Measurements from ENCODE around the gene GUCA2B. TPM values are rescaled to one million over a fixed set of nuclear protein-coding genes. Genes with fewer than 3 reads are reported as not detected.

Gene GUCA2B
- total RNA-seq, 2 donors from 2014 or later: not detected

DNA sequence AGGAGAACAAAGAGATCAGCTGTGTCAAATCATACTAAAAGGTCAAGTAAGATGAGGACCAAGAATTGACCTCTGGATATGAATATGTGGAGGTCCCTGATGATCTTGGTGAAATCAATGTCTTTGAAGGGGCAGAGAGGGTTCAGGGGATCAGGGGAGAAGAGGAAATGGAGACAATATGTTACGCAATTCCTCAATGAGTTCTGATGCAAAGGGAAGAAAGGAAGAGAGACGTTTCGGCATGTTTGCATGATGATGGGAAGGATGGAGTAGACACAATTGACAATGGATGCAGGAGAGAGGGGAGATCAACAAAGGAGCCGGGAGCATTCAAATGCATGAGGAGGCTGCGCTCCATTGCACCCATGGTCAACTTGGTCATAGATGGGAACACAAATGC lies 36.0 kb upstream of the GUCA2B start:
- H3K36me3 ChIP-seq: no peaks in the 10 kb centered on the region
- no peak overlapping the region for H3K4me3 ChIP-seq
- ATAC-seq (ENCODE audit: insufficient number of reproducible peaks, low FRiP score, low read depth) (no peak), DNase-seq (ENCODE audit: low spot score) (no peak)
- no peaks in the 10 kb centered on the region for H3K27me3 ChIP-seq (replicated peaks; ENCODE audit: insufficient read depth)
- H3K27ac ChIP-seq: no peak overlapping the region
- TF ChIP-seq CTCF (IDR thresholded peaks at IDR 0.05): no peak
- no peaks in the 10 kb centered on the region for H3K4me1 ChIP-seq (ENCODE audit: control insufficient read depth in 1 of 2, low read depth in 2 of 2)
- no peaks in the 10 kb centered on the region for H3K9me3 ChIP-seq

DNA sequence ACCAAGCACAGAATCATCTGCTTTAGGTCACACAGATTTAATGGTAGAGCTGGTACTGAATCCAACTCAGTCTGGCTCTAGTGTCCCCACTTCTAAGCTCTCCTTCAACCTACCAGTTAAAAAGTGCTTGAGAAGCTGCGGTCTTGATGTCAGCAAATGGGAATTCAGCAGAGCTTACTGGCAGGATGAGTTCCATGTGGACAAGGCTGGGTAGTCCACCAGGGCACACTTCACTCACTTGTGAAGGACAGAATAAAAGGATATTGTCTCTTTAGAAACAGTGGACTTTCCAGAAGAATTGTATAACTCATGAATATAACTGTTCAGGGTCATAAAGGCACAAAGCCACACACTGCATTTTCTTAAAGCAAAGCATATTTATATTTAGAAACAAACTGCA lies 35.1 kb upstream of the GUCA2B start:
- H3K27me3 ChIP-seq (replicated peaks; ENCODE audit: insufficient read depth): no peaks in the 10 kb centered on the region
- TF ChIP-seq CTCF (IDR thresholded peaks at IDR 0.05): no peak
- H3K27ac ChIP-seq: no peak overlapping the region
- no peak overlapping the region for H3K4me3 ChIP-seq
- no peak for ATAC-seq (ENCODE audit: insufficient number of reproducible peaks, low FRiP score, low read depth)
- H3K9me3 ChIP-seq: no peaks in the 10 kb centered on the region
- H3K4me1 ChIP-seq (ENCODE audit: control insufficient read depth in 1 of 2, low read depth in 2 of 2): no peaks in the 10 kb centered on the region
- no peak for DNase-seq (ENCODE audit: low spot score)
- no peaks in the 10 kb centered on the region for H3K36me3 ChIP-seq

DNA sequence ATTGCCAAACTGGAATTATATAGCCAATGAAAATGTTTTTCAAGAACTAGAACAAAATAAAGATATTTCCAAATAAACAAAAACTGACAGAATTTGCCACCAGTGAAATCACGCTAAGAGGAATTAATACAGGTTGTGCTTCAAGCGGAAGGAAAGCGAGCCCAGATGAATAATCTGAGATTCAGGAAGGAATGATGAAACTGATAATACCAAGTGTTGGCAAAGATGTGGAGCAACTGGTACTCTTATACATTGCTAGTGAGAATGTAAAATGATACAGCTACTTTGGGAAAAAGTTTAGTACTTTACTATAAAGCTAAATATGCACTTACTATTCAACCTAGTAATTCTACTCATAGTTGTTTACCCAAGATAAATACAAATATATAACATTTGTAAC lies 30.8 kb upstream of the GUCA2B start:
- no peak overlapping the region for H3K4me3 ChIP-seq
- no peak for TF ChIP-seq CTCF (IDR thresholded peaks at IDR 0.05)
- no peak for ATAC-seq (ENCODE audit: insufficient number of reproducible peaks, low FRiP score, low read depth)

DNA sequence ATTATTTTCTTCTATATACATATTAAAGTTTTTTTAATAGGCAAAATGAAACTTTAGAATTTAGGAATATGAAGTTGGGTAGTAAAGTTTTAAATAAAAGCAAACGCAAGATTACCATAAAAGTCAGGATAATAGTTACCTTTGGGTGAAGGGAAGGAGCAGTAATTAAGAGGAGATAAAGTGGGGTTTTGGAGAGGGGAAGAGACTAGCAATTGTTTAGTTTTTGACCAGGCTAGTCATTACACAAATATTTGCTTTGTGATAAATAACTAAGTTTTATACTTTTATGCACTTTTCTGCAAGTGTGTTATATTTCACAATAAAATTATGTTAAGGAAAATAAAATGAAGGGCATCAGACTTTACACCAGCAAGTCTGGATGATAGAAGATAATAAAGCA lies 27.7 kb upstream of the GUCA2B start:
- TF ChIP-seq CTCF (IDR thresholded peaks at IDR 0.05): no peak
- H3K36me3 ChIP-seq: no peaks in the 10 kb centered on the region
- no peak for DNase-seq (ENCODE audit: low spot score)
- H3K9me3 ChIP-seq: no peaks in the 10 kb centered on the region
- H3K27me3 ChIP-seq (replicated peaks; ENCODE audit: insufficient read depth): no peaks in the 10 kb centered on the region
- H3K27ac ChIP-seq: no peak overlapping the region
- H3K4me1 ChIP-seq (ENCODE audit: control insufficient read depth in 1 of 2, low read depth in 2 of 2): no peaks in the 10 kb centered on the region
- H3K4me3 ChIP-seq: no peak overlapping the region
- no peak for ATAC-seq (ENCODE audit: insufficient number of reproducible peaks, low FRiP score, low read depth)

More for the DNA sequence above, 30.8 kb upstream of the GUCA2B start:
- H3K9me3 ChIP-seq: no peaks in the 10 kb centered on the region
- no peaks in the 10 kb centered on the region for H3K27me3 ChIP-seq (replicated peaks; ENCODE audit: insufficient read depth)
- H3K36me3 ChIP-seq: no peaks in the 10 kb centered on the region
- no peak for DNase-seq (ENCODE audit: low spot score)
- H3K4me1 ChIP-seq (ENCODE audit: control insufficient read depth in 1 of 2, low read depth in 2 of 2): no peaks in the 10 kb centered on the region
- no peak overlapping the region for H3K27ac ChIP-seq

GRCh38 chr1:42127767-42128166 lies 25.4 kb upstream of the GUCA2B start:
- Histone ChIP-seq H3K27ac (no peak overlapping the region), H3K9me3 (no peaks in the 10 kb centered on the region), H3K4me3 (no peak overlapping the region), H3K36me3 (no peaks in the 10 kb centered on the region), H3K27me3 (replicated peaks; ENCODE audit: insufficient read depth) (no peaks in the 10 kb centered on the region), H3K4me1 (ENCODE audit: control insufficient read depth in 1 of 2, low read depth in 2 of 2) (no peaks in the 10 kb centered on the region)
- DNase-seq (ENCODE audit: low spot score): no peak
- ATAC-seq (ENCODE audit: insufficient number of reproducible peaks, low FRiP score, low read depth): no peak
- no peak for TF ChIP-seq CTCF (IDR thresholded peaks at IDR 0.05)

All from thoracic aorta (tissue), 2 donors.